ENCODE data around the gene COL5A1.

COL5A1 gene

DNA sequence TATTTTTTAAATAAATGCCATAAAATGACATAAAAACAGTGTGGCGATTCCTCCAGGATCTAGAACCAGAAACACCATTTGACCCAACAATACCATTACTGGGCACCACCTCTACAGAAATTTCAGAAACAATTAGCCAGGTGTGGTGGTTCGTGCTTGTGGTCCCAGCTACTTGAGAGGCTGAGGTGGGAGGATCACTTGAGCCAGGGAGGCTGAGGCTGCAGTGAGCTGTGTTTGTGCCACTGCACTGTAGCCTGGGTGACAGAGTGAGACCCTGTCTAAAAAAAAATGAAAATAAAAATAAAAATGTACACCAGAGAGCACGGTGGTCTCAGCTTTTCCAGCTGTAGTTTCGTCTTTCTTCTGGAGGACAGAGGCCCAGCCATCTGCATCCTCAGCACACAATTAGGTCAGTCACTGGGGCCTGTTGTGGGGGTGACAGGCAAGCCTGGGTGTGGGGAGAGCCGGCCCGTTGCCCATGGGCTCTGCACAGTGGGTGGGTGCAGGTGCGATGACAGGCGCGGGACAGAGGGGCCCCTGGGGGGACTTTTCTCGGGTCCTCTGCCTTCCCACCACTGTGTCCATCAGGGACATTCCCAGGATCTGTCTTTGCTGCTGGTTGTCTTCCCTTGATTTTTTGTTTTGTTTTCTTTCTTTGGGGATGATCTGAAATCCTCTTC lies 9.8 kb downstream of the COL5A1 start:
- Histone ChIP-seq H3K27me3 (ENCODE audit: insufficient read depth, poor library complexity, severe bottlenecking) (no peaks in the 10 kb centered on the region), H3K4me3 (ENCODE audit: severe bottlenecking) (no peak overlapping the region), H3K9me3 (ENCODE audit: severe bottlenecking) (no peaks in the 10 kb centered on the region), H3K36me3 (ENCODE audit: low read depth) (peaks cover 16% of the 10 kb centered on the region), H3K4me1 (ENCODE audit: insufficient read depth, poor library complexity, severe bottlenecking) (peaks cover 10% of the 10 kb centered on the region), H3K27ac (ENCODE audit: poor library complexity, severe bottlenecking) (no peak overlapping the region)
- no peak for ATAC-seq (ENCODE audit: low read depth)
- no peak for DNase-seq (ENCODE audit: low spot score)
- TF ChIP-seq, protein P1, sequence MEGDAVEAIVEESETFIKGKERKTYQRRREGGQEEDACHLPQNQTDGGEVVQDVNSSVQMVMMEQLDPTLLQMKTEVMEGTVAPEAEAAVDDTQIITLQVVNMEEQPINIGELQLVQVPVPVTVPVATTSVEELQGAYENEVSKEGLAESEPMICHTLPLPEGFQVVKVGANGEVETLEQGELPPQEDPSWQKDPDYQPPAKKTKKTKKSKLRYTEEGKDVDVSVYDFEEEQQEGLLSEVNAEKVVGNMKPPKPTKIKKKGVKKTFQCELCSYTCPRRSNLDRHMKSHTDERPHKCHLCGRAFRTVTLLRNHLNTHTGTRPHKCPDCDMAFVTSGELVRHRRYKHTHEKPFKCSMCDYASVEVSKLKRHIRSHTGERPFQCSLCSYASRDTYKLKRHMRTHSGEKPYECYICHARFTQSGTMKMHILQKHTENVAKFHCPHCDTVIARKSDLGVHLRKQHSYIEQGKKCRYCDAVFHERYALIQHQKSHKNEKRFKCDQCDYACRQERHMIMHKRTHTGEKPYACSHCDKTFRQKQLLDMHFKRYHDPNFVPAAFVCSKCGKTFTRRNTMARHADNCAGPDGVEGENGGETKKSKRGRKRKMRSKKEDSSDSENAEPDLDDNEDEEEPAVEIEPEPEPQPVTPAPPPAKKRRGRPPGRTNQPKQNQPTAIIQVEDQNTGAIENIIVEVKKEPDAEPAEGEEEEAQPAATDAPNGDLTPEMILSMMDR (IDR thresholded peaks at IDR 0.05; ENCODE audit: poor library complexity, severe bottlenecking), result no peak

DNA sequence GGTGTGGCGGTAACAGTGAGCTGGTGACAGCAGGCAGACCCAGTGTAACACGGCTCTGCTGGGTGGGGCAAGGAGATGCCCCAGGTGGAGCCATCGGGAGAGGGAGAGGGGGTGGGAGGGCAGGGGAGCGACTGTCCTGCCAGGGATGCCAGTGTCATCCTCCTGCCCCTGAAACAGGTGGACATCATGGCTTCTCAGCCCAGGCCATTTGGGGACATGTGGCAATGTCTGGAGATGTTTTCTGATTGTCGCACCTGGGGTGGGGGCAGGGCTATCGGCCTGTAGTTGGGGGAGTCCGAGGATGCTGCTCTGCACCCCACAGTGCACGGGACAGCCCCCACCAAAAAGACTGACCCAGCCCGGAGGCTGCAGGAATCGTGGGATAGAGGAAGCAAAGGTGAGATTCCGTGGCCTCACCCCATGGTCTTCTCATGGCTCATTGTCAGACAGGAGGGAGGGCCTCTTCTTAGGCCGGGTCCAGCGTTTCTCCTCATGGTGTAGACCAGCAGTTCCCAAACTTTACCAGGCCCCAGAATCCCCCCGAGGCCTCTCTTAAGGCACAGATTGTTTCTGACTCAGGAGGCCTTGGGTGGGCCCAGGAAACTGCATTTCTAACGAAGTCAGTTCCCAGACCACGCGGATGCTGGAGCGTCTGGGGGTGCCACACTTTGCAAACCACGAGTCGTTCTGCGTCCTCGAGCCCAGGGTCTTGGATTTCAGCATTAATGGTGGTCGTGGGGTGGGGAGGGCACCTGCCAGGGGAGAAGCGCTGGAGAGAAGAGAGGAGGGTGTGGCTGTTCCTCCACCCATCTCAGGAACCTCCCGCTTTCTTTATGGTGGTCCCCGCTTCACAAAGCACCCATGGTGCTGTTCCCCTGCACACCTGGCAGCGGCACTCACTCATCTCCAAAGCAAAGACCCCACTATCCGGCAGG lies 11.0 kb downstream of the COL5A1 start:
- Histone ChIP-seq H3K9me3 (ENCODE audit: severe bottlenecking) (no peaks in the 10 kb centered on the region), H3K27me3 (ENCODE audit: insufficient read depth, poor library complexity, severe bottlenecking) (no peaks in the 10 kb centered on the region), H3K27ac (ENCODE audit: poor library complexity, severe bottlenecking) (no peak overlapping the region), H3K36me3 (ENCODE audit: low read depth) (peaks cover 10% of the 10 kb centered on the region), H3K4me3 (ENCODE audit: severe bottlenecking) (no peak overlapping the region), H3K4me1 (ENCODE audit: insufficient read depth, poor library complexity, severe bottlenecking) (peaks cover 10% of the 10 kb centered on the region)
- DNase-seq (ENCODE audit: low spot score) (no peak), ATAC-seq (ENCODE audit: low read depth) (no peak)
- TF ChIP-seq, protein P1 (IDR thresholded peaks at IDR 0.05; ENCODE audit: poor library complexity, severe bottlenecking), result no peak

DNA sequence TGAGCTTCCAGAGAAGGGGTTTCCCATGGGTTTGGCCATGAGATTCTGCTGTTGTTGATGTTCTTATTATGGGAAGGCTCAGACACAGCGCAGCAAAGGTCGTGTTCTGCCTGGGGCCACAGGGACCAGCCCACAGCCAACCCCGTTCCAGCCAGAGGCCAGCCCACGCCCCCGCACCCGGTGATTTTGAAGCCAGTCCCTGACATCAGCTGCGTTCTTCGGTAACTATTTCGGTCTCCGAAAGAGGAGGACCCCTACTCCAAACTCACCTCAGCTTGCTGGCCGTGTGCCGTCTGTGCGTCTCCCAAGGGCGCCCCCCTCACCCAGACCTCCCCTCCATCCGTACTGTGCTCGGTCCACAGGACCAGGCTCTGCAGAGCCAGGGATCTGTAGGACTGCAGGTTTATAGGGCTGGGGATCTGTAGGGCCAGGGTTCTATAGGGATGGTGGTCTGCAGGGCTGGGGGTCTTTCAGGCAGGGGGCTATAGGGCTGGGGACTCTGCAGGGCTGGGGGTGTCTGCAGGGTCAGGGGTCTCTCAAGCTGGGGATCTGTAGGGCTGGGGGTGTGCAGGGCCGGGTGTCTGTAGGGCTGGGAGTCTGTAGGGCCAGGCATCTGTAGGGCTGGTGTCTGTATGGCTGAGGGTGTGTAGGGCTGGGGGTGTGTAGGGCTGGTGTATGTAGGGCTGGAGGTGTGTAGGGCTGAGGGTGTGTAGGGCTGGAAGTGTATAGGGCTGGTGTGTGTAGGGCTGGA lies 11.8 kb downstream of the COL5A1 start:
- peaks cover 8% of the 10 kb centered on the region for H3K36me3 ChIP-seq (ENCODE audit: low read depth)
- no peaks in the 10 kb centered on the region for H3K27me3 ChIP-seq (ENCODE audit: insufficient read depth, poor library complexity, severe bottlenecking)
- H3K9me3 ChIP-seq (ENCODE audit: severe bottlenecking), result no peaks in the 10 kb centered on the region
- TF ChIP-seq, protein P1 (IDR thresholded peaks at IDR 0.05; ENCODE audit: poor library complexity, severe bottlenecking), result no peak
- ATAC-seq (ENCODE audit: low read depth) (no peak), DNase-seq (ENCODE audit: low spot score) (no peak)
- no peak overlapping the region for H3K27ac ChIP-seq (ENCODE audit: poor library complexity, severe bottlenecking)
- H3K4me1 ChIP-seq (ENCODE audit: insufficient read depth, poor library complexity, severe bottlenecking), result peaks cover 10% of the 10 kb centered on the region
- H3K4me3 ChIP-seq (ENCODE audit: severe bottlenecking), result no peak overlapping the region

DNA sequence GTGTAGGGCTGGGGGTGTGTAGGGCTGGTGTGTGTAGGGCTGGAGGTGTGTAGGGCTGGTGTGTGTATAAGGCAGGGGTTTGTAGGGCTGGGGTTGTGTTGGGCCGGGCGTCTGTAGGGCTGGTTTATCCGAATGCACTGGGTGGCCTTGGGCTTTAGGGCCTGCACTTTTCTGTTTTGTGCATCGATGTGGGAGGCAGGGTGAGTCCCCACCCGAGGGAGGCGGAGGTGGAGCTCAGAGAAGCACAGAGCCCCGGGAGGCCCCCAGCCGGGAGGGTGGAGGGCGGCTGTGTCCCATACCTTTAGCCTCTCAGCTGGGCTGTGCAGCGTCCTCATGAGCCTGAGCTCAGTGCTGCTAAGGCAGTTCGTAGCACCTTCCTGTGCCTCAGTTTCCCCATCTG lies 13.5 kb downstream of the COL5A1 start:
- Histone ChIP-seq H3K9me3 (ENCODE audit: severe bottlenecking) (no peaks in the 10 kb centered on the region), H3K4me3 (ENCODE audit: severe bottlenecking) (no peak overlapping the region), H3K27ac (ENCODE audit: poor library complexity, severe bottlenecking) (peak overlapping the region; percentile 9), H3K36me3 (ENCODE audit: low read depth) (no peaks in the 10 kb centered on the region), H3K27me3 (ENCODE audit: insufficient read depth, poor library complexity, severe bottlenecking) (no peaks in the 10 kb centered on the region), H3K4me1 (ENCODE audit: insufficient read depth, poor library complexity, severe bottlenecking) (peaks cover 4% of the 10 kb centered on the region)
- DNase-seq (ENCODE audit: low spot score), result no peak
- no peak for ATAC-seq (ENCODE audit: low read depth)
- TF ChIP-seq, protein P1 (IDR thresholded peaks at IDR 0.05; ENCODE audit: poor library complexity, severe bottlenecking), result no peak

All from RWPE2 (cell line).